ENCODE results near the gene SLCO2B1.
A peak's percentile ranks its signal among the peaks of the same experiment; 100 is the strongest.

Gene SLCO2B1

DNA sequence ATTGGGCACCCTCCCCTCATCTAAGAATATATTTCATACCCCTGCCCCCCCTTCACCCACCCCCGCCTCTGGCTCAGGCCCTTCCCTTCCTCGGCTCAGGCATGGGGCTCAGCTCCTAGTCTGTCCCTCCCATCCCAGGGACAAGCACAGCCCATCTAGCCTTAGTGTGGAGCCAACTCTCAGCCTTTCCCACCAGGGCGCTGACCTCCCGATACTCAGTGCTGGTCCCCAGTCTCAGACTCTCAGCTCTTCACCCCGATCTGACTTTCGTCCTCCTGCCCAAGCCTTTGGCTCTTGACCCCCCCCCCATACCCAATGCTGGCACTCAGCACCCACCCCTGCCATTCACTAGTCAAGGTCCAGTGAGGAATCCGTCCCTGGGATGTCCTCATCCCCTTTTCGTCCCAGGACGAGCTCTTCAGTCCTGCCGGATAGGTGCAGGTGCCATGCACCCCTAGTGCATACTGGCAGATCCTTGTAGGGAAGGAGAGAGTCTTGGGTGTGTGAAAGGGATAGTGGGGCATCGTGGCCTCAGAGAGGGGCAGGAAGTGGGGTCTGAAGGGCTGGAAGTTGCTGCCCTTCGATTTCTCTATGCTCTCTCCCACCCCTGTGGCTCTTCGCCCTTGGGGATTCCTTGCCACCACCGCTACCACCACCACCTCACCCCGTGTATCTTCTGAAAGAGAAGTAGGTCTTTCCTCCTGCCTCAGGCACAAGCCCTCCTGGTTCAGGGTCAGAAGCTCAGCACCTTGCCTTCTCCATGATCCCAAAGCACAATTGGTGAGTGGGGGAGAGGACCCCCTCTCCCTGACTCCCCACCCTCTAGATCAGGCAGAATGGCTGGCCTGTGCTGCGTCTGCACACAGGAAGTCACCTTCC is 92.1 kb downstream of the SLCO2B1 start:
- Histone ChIP-seq H3K4me1 (ENCODE audit: insufficient read depth, poor library complexity, severe bottlenecking) (no peaks in the 10 kb centered on the region), H3K4me3 (ENCODE audit: severe bottlenecking) (no peak overlapping the region), H3K27ac (ENCODE audit: poor library complexity, severe bottlenecking) (no peak overlapping the region), H3K27me3 (ENCODE audit: insufficient read depth, poor library complexity, severe bottlenecking) (peaks cover 40% of the 10 kb centered on the region), H3K9me3 (ENCODE audit: severe bottlenecking) (no peaks in the 10 kb centered on the region), H3K36me3 (ENCODE audit: low read depth) (no peaks in the 10 kb centered on the region)
- DNase-seq (ENCODE audit: low spot score) (no peak), ATAC-seq (ENCODE audit: low read depth) (no peak)
- TF ChIP-seq, protein P1, sequence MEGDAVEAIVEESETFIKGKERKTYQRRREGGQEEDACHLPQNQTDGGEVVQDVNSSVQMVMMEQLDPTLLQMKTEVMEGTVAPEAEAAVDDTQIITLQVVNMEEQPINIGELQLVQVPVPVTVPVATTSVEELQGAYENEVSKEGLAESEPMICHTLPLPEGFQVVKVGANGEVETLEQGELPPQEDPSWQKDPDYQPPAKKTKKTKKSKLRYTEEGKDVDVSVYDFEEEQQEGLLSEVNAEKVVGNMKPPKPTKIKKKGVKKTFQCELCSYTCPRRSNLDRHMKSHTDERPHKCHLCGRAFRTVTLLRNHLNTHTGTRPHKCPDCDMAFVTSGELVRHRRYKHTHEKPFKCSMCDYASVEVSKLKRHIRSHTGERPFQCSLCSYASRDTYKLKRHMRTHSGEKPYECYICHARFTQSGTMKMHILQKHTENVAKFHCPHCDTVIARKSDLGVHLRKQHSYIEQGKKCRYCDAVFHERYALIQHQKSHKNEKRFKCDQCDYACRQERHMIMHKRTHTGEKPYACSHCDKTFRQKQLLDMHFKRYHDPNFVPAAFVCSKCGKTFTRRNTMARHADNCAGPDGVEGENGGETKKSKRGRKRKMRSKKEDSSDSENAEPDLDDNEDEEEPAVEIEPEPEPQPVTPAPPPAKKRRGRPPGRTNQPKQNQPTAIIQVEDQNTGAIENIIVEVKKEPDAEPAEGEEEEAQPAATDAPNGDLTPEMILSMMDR (IDR thresholded peaks at IDR 0.05; ENCODE audit: poor library complexity, severe bottlenecking): no peak

DNA sequence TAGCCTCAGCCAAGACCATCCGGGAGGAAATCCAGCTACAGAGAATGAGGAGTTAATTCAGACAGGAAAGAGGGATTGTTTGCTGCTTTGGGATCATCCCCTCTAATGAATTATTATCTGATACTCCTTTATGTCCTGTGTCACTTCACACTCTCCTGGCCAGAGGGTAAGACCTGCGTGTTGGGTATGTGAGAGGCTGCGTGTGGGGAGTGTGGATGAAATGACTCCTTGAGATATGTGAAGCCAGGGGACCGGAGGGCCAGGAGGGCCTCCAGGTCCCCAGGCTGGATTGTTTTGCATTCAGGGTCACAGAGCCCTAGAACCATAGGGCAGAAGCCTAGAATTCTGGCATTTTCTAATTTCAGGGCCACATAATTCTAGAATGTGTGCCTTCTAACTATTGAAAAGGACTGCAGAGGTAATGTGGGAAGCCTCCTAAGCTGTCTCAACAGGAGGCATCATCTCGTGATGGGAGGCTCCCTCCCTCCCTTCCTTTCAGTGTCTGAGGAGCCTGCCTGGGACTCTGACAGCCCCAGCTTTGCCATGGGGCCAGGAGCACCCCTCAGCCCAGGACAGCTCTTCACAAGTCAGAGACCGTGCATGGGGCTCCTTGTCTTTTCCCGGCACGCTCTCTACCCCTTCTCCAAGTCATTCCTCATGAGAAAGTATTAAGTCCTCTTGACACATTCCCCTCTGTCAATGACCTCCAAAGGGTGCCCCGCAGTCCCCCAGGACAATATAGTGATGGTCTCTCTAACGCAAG is 93.3 kb downstream of the SLCO2B1 start:
- Histone ChIP-seq H3K4me3 (ENCODE audit: severe bottlenecking) (no peak overlapping the region), H3K9me3 (ENCODE audit: severe bottlenecking) (no peaks in the 10 kb centered on the region), H3K36me3 (ENCODE audit: low read depth) (no peaks in the 10 kb centered on the region), H3K27me3 (ENCODE audit: insufficient read depth, poor library complexity, severe bottlenecking) (peaks cover 38% of the 10 kb centered on the region), H3K4me1 (ENCODE audit: insufficient read depth, poor library complexity, severe bottlenecking) (no peaks in the 10 kb centered on the region), H3K27ac (ENCODE audit: poor library complexity, severe bottlenecking) (no peak overlapping the region)
- DNase-seq (ENCODE audit: low spot score) (no peak), ATAC-seq (ENCODE audit: low read depth) (no peak)
- TF ChIP-seq, protein P1 (IDR thresholded peaks at IDR 0.05; ENCODE audit: poor library complexity, severe bottlenecking): no peak

DNA sequence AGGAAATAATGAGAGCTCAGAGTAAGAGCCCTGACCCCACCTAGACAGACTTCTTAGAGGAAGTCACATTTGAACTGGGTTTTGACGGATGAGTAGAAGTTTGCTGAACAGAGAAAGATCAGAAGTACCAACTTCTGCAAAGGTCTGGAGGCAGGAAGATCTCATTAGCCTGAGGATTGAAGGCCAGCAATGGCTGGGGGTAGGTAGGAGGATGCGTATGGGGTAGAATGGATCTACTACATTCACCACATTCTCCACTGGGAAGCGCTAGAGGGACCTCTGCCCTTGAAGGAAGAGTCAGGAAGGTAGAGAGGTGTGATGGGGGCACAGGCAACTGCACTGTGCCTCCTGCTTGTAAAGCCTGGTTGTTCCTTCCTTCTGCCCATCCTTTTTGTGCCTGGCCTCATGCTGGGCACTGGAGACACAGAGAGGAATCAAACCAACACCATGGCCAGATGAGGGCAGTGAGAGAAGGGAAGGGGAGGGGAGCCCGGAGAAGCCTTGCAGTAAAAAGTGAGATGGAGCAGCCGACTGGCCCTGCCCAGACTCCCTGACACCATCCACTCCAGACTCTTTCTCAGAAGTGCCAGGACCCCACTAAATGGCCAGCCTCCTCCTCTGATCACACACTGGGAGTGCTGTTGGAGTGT is 94.6 kb downstream of the SLCO2B1 start:
- Histone ChIP-seq H3K27ac (ENCODE audit: poor library complexity, severe bottlenecking) (no peak overlapping the region), H3K36me3 (ENCODE audit: low read depth) (no peaks in the 10 kb centered on the region), H3K4me1 (ENCODE audit: insufficient read depth, poor library complexity, severe bottlenecking) (no peaks in the 10 kb centered on the region), H3K27me3 (ENCODE audit: insufficient read depth, poor library complexity, severe bottlenecking) (peaks cover 26% of the 10 kb centered on the region), H3K4me3 (ENCODE audit: severe bottlenecking) (no peak overlapping the region), H3K9me3 (ENCODE audit: severe bottlenecking) (no peaks in the 10 kb centered on the region)
- ATAC-seq (ENCODE audit: low read depth) (no peak), DNase-seq (ENCODE audit: low spot score) (no peak)
- TF ChIP-seq, protein P1 (IDR thresholded peaks at IDR 0.05; ENCODE audit: poor library complexity, severe bottlenecking): no peak

DNA sequence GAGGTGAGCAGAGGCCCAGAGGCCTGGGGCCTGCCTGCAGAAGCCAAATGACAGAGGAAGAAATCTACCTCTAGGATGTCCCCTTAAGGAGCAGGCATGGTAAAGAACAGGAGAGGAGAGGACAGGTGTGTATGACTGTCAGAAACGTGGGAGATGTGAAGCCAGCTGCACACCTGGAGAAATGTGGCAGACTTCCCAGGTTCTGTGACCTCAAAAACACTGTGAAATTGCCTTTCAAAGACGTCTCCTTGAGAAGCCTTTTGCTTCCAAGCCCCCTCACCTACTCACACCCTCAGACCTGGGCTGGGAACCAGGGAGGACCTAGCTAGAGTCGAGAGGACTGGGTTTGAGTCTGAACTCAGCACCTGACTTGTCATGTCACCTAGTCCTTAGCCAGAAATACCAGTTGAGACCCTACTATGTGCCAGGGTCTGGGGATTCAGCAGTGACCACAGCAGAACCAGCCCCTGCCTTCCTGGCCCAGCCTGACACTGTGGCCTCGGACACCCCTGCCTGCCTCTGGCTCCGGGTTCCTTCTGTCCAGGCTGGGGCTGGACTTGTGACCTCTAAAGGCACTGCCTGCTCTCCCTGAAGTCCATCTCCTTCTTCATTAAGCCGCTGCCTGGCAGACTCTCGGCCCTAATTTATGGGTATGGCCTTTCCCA is 95.2 kb downstream of the SLCO2B1 start:
- DNase-seq (ENCODE audit: low spot score) (peak; percentile 33), ATAC-seq (ENCODE audit: low read depth) (no peak)
- Histone ChIP-seq H3K4me1 (ENCODE audit: insufficient read depth, poor library complexity, severe bottlenecking) (no peaks in the 10 kb centered on the region), H3K4me3 (ENCODE audit: severe bottlenecking) (no peak overlapping the region), H3K27ac (ENCODE audit: poor library complexity, severe bottlenecking) (no peak overlapping the region), H3K27me3 (ENCODE audit: insufficient read depth, poor library complexity, severe bottlenecking) (peaks cover 23% of the 10 kb centered on the region), H3K36me3 (ENCODE audit: low read depth) (no peaks in the 10 kb centered on the region), H3K9me3 (ENCODE audit: severe bottlenecking) (no peaks in the 10 kb centered on the region)
- TF ChIP-seq, protein P1 (IDR thresholded peaks at IDR 0.05; ENCODE audit: poor library complexity, severe bottlenecking): no peak
